Upper lobe of left lung (tissue), 4 donors: ENCODE results near the gene TRAP1.

Experiments
- EP300 ChIP-seq, 4 donors: sonication (generic); formaldehyde crosslinking; IDR thresholded peaks; one replicate each; pipeline ENCODE4 v1.5.1; 2017; ENCODE audit warnings: antibody characterized with exemption in 4 of 4, control low read depth in 2 of 4
- POLR2A ChIP-seq, 4 donors: fragments of 450-650 bp; IDR thresholded peaks; one replicate each; pipeline ENCODE4 v1.5.1; 2016 to 2017; ENCODE audit warnings: antibody characterized with exemption in 4 of 4, mild to moderate bottlenecking in 2 of 4
- POLR2AphosphoS5 ChIP-seq, 2 donors: sonication (generic); formaldehyde crosslinking; IDR thresholded peaks; one replicate each; pipeline ENCODE4 v1.5.1; 2017; ENCODE audit warnings: antibody characterized with exemption in 2 of 2
- TF ChIP-seq, protein P1 (sequence below), 6 experiments: fragments of 450-650 bp in 4 of 6; fragments of 200-600 bp in 2 of 6; sonication (generic) in 2 of 6; IDR thresholded peaks; one replicate each; pipeline ENCODE4 v1.5.1; 2016 to 2019; ENCODE audit warnings: antibody characterized with exemption in 6 of 6

GRCh38 chr16:3718019-3718391 is 681 bp upstream of the TRAP1 start:
- TF ChIP-seq, protein P1, sequence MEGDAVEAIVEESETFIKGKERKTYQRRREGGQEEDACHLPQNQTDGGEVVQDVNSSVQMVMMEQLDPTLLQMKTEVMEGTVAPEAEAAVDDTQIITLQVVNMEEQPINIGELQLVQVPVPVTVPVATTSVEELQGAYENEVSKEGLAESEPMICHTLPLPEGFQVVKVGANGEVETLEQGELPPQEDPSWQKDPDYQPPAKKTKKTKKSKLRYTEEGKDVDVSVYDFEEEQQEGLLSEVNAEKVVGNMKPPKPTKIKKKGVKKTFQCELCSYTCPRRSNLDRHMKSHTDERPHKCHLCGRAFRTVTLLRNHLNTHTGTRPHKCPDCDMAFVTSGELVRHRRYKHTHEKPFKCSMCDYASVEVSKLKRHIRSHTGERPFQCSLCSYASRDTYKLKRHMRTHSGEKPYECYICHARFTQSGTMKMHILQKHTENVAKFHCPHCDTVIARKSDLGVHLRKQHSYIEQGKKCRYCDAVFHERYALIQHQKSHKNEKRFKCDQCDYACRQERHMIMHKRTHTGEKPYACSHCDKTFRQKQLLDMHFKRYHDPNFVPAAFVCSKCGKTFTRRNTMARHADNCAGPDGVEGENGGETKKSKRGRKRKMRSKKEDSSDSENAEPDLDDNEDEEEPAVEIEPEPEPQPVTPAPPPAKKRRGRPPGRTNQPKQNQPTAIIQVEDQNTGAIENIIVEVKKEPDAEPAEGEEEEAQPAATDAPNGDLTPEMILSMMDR (IDR thresholded peaks at IDR 0.05): no peak
- TF ChIP-seq POLR2AphosphoS5 (IDR thresholded peaks at IDR 0.05) (no peak), POLR2A (IDR thresholded peaks at IDR 0.05) (no peak), EP300 (IDR thresholded peaks at IDR 0.05) (no peak)
